Esophagus squamous epithelium (tissue), 4 donors: ENCODE results near the gene STK11.
A peak's percentile ranks its signal among the peaks of the same experiment; 100 is the strongest.

Experiments used
- CTCF ChIP-seq, 6 experiments: fragments of 450-650 bp in 4 of 6; fragments of 200-600 bp in 2 of 6; sonication (generic) in 2 of 6; IDR thresholded peaks; one replicate each; pipeline ENCODE4 v1.5.1; 2016 to 2019; ENCODE audit warnings: antibody characterized with exemption in 6 of 6, mild to moderate bottlenecking in 4 of 6, moderate library complexity in 4 of 6
- POLR2A ChIP-seq, 4 donors: fragments of 450-650 bp; IDR thresholded peaks; one replicate each; pipeline ENCODE4 v1.6.1; 2017; ENCODE audit warnings: antibody characterized with exemption in 4 of 4, mild to moderate bottlenecking in 4 of 4, moderate library complexity in 3 of 4

- peak in 3 of 6 experiments; percentile 21 to 32 (median 21) for TF ChIP-seq CTCF (IDR thresholded peaks at IDR 0.05)
- TF ChIP-seq POLR2A (IDR thresholded peaks at IDR 0.05): peak in 3 of 4 donors; percentile 32 to 91 (median 85)
These were observed 42.7 kb downstream of the STK11 start, which contains the start of gene MIDN for GRCh38 chr19:1248139-1248785.
